Measurements from ENCODE around the gene ACY1. TPM values are rescaled to one million over a fixed set of nuclear protein-coding genes. Genes with fewer than 3 reads are reported as not detected.

Gene ACY1
- total and polyA plus RNA-seq, 10 of the 15 experiments (the other 5 are each of a cell fraction or from before 2014, with no cell fraction given): 18.5 to 42.2 (median 27.8) TPM

- Histone ChIP-seq H2AFZ (ENCODE audit: control insufficient read depth, low read depth, low read length) (no peak overlapping the region), H3K36me3 (ENCODE audit: control insufficient read depth in 2 of 2, insufficient read depth in 2 of 2, low read length in 1 of 2) (peaks cover 7 to 10% of the 10 kb centered on the region in 2 experiments), H3K4me3 (no peak overlapping the region), H3K79me2 (ENCODE audit: control insufficient read depth, insufficient read depth, low read length) (peaks cover 24% of the 10 kb centered on the region), H4K20me1 (ENCODE audit: control insufficient read depth, insufficient read depth) (no peaks in the 10 kb centered on the region), H3K9me3 (replicated peaks; ENCODE audit: control insufficient read depth, insufficient read depth, low read length) (no peaks in the 10 kb centered on the region), H3K27me3 (replicated peaks in 1 of 2; ENCODE audit: control insufficient read depth in 2 of 2, insufficient read depth in 2 of 2, low read length in 1 of 2) (no peaks in the 10 kb centered on the region; a peak in 1 of 4 replicates), H3K4me2 (ENCODE audit: control insufficient read depth, insufficient read depth) (no peak overlapping the region), H3K27ac (ENCODE audit: control insufficient read depth, insufficient read depth) (no peak overlapping the region), H3K4me1 (ENCODE audit: control insufficient read depth, insufficient read depth, low read length) (peaks cover 14% of the 10 kb centered on the region), H3K9ac (ENCODE audit: control insufficient read depth, insufficient read depth, low read length) (no peak overlapping the region)
- SMC1A ChIA-PET (ENCODE audit: uncharacterized antibody, unreplicated experiment): interaction anchor here (0.9 to 1.3 kb wide), 4 partner anchors 55 to 342 kb away, joined by 3 read pairs; partner anchors contain the start of gene RRP9
- RAD21 ChIA-PET (ENCODE audit: unreplicated experiment): interaction anchor here (0.7 to 1.8 kb wide), 2 partner anchors 39 to 55 kb away, joined by 3 to 10 read pairs; no protein-coding TSS in a partner anchor
- FAIRE-seq (no peak), ATAC-seq (no peak), DNase-seq (ENCODE audit: low read depth, low spot score) (no peak)
- intact Hi-C loops (cut with micrococcal nuclease; ENCODE audit: unreplicated experiment): loop anchor here (2.0 kb wide), 1 partner anchor 55 kb away; the partner anchor contains the start of gene PARP3
- in situ Hi-C loops (cut with MboI): no loop called here
- 54% methylated on average over 7 of the region's 7 CpGs for WGBS (ENCODE audit: insufficient coverage, insufficient replicate concordance, low lambda C conversion rate, missing lambda C conversion rate)
- no peak for TF ChIP-seq NR2F1 (conservative IDR thresholded peaks at IDR 0.05)
- no peak for TF ChIP-seq RFX5 (IDR thresholded peaks at IDR 0.05; ENCODE audit: low read depth, low read length)
- no peak for TF ChIP-seq HDGF (IDR thresholded peaks at IDR 0.05)
- no peak for TF ChIP-seq CTCF (IDR thresholded peaks at IDR 0.05 in 2 of 3, conservative IDR thresholded peaks at IDR 0.05 in 1 of 3; ENCODE audit: control insufficient read depth in 2 of 3, extremely low read depth in 1 of 3, insufficient read depth in 1 of 3, low read depth in 3 of 3, low read length in 3 of 3)
- no peak for TF ChIP-seq JUNB (IDR thresholded peaks at IDR 0.05)
- TF ChIP-seq MYC (IDR thresholded peaks at IDR 0.05; ENCODE audit: insufficient read depth, insufficient read length, insufficient replicate concordance, low read length, severe bottlenecking): no peak
- no peak for TF ChIP-seq ZNF217 (IDR thresholded peaks at IDR 0.05)
- no peak for TF ChIP-seq SMAD5 (IDR thresholded peaks at IDR 0.05; ENCODE audit: low read depth)
- CTCF ChIA-PET: interaction anchor here (0.7 to 1.5 kb wide), 8 partner anchors 13 to 414 kb away, joined by 3 to 6 read pairs (median 3); partner anchors contain the start of gene RRP9
- POLR2A ChIA-PET: interaction anchor here (0.6 to 1.4 kb wide), 3 partner anchors 8 to 58 kb away, joined by 3 to 5 read pairs (median 3); partner anchors contain the start of gene DUSP7
- BruUV-seq (replicated peaks): no TSS peak
Measured at GRCh38 chr3:51997935-51998596, 14.7 kb downstream of the ACY1 start.

Data from GM12878 (cell line).